GM21786 (cell line): ENCODE results near the gene FBXO45.
"Not testable (repeated sequence)": the region's sequence is repeated elsewhere in the genome, so short reads cannot be mapped to it uniquely, and the experiment has no call there.

ENCODE experiments used
- ATAC-seq: cut with Tn5 transposase; IDR thresholded peaks from one replicate; pipeline ENCODE4 v1.9.1; 2021; ENCODE audit not compliant: unreplicated experiment

Gene FBXO45, protein sequence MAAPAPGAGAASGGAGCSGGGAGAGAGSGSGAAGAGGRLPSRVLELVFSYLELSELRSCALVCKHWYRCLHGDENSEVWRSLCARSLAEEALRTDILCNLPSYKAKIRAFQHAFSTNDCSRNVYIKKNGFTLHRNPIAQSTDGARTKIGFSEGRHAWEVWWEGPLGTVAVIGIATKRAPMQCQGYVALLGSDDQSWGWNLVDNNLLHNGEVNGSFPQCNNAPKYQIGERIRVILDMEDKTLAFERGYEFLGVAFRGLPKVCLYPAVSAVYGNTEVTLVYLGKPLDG

DNA sequence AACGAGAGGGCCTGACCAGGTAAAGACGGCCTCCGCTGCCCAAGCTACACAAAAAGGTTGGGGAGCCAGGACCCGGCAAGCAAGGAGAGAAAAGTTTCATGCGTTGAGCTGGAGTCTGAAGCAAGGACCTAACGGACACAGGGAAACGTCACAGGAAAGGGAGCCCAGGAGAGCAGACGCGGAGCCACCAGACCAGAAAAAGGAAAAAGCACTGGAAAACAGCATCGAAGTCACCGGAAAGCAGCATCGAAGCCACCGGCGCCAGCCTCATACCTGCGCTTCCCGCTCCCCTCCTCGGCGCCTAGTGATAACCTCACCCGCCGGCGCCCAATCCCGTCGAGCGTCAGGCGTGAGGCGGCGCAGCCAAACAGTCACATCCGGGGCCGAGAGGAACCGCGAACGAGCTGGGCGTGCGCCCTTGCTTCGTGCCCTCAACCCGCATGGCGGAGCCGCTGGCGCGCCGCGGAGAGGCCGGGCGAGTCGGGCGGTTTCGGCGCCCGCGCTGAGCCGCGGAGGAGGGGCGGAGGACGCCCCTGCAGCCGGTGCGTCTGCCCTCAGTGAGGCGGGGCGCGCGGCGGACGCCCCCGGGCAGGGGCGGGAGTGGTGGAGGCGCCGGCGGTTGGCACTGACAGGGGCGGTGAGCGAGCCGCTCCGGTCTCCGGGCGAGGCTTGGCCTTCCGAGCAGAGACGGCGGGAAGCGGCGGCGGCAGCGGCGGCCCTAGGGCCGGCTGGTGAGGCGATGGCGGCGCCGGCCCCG lies at the start of gene FBXO45, which contains the start of gene WDR53:
TSS of gene FBXO45 (plus strand) at position 415 of the 757 bp plus-strand sequence. CDS start at position 740, 325 bp downstream.
TSS of gene WDR53 (minus strand) at position 309 of the 757 bp plus-strand sequence. CDS start 7,079 bp downstream, outside the sequence.
- peak; percentile 90 for ATAC-seq

DNA sequence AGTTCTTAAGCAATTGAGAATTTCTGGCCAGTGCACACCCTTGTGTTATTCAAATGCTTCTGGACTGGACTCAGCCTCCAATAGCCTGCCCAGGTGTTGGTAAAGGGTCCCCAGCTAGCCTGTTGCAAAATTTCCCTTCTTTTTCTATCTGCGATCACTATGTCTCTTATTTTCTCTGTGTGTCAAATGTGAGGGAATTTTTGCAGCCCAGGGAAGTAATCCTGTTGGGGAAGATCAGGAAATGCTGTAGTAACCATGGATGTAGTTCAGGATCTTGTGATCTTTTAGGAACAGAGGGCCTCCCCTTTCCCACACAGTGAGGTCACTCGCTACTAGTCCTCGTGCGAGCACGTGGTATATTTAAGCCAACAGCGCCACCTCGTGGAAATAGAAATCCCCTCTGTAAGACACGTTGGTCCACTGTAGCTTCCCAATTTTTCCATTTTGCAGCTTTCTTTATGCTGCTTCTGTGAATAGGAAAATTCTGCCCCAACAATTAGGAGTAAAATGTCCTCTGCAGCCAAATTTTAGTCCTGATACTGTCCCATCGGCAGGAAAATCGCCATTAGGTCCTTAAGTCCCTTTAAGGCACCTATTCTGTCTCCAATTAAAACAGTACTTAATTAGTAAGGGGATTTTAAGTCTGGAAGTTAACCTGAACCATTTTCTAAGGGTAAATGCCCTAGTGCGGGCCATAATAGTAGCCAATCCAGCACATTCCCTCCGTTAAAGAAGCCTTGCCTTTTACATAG lies 49.3 kb upstream of the FBXO45 start:
- no peak for ATAC-seq

DNA sequence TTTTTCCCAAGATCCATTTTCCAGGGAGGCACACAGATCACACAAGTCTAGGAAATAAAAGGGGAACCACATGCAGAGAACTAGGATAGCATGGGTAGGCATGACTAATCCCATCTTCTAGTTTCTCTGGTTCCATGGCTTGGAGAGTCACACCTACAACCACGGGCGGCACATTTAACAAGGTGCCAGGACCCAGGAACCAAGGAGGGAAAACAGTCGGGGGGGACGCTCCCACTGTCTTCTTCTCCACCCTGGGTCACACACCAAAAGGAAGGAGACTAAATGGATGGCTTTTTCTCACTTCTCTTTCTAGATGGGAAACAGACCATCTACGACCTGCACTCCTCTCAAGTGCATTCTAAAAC lies 48.8 kb upstream of the FBXO45 start:
- no peak for ATAC-seq

DNA sequence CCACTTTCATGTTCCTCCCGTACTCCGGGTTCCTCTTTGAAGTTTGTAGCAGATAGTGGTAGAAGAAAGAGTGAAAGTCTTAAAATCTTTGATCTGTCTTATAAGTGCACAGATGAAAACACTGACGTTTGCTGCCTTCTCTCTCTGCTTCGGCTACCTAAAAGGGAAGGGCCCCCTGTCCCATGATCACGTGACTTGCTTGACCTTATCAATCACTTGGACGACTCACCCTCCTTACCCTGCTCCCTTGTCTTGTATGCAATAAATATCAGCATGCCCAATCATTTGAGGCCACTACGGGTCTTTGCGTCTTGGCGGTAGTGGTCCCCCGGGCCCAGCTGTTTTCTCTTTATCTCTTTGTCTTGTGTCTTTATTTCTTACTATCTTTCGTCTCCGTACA lies 47.2 kb upstream of the FBXO45 start:
- not testable (repeated sequence) for ATAC-seq

DNA sequence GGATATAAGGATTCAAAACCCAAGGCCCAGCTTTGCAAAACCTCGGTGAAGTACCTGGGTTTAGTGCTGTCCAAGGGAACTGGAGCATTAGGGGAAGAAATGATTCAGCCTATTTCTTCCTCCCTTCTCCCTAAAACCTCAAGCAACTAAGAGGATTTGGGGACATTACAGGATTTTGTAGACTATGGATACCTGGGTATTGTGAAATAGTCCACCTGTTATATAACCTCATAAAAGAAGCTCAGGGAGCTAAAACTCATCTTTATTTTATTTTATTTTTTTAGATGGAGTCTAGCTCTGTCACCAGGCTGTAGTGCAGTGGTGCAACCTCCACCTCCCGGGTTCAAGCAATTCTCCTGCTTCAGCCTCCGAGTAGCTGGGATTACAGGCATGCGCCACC lies 44.6 kb upstream of the FBXO45 start:
- ATAC-seq = no peak

DNA sequence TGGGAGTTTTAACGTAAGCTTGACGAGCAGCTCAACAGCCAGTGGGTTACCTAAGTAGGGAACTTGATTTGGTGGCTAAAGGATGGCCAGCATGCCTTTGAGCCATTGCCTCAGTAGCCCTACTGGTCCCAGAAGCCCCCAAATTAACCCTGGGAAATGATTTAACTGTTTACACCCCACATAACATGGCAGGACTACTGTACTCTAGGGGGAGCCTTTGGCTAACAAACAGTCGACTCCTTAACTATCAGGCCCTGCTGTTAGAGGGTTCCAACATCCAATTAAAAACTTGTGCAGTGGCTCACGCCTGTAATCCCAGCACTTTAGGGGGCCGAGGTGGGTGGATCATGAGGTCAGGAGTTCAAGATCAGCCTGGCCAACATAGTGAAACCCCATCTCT lies 43.9 kb upstream of the FBXO45 start:
- ATAC-seq = no peak

DNA sequence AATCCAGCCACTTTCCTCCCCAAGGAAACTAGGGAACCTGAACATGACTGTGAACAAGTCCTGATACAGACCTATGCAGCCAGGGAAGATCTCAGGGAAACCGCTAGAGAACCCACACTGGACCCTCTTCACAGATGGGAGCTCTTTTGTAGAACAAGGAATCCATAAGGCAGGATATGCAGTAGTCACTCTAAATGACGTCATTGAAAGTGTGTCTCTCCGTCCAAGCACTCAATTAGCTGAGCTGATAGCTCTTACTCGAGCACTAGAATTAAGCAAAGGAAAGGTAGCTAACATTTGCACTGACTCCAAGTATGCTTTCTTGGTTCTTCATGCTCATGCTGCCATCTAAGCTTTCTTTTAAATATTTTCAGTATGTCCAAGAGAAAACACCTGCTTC lies 43.3 kb upstream of the FBXO45 start:
- no peak for ATAC-seq

DNA sequence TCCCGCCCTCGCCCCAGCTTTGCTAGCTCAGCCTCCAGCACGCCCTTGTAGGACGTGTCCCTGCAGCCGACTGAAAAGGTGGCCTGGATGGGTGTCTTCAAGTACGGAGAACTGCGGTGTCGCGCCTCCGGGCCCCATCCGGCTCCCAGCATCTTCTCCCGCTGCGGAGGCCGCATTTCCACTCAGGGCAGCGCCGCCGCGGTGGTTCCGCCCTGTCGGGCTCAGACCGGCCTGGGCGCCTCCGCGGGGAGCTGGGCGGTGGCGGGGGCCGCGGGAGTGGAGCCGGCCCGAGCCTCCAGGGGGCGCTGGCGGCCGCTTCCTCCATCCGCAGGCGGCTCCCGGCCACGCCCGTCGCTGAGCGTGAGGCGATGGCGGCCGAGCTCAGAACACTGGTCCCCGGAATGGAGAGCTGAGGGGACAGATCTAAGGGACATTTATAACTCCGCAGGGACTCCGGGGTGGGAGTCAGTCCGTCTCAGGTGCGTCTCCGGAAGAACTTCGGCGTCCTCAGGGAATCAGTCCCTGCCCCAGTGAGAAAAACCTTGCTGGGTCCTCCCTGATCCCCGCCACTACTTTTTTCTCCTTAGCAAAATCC lies 39.7 kb upstream of the FBXO45 start:
- ATAC-seq = peak; percentile 60

DNA sequence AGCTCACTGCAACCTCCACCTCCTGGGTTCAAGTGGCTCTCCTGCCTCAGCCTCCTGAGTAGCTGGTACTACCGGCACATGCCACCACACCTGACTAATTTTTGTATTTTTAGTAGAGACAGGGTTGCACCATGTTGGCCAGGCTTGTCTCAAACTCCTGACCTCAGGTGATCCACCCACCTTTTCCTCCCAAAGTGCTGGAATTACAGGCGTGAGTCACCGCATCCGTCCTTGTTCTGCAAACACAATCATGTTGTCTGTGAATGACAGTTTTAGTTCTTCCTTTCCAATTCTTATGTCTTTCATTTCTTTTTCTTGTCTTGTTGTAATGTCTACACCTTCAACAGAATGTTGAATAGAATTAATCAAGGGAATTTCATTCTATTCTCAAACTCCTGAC lies 37.0 kb upstream of the FBXO45 start:
- no peak for ATAC-seq

DNA sequence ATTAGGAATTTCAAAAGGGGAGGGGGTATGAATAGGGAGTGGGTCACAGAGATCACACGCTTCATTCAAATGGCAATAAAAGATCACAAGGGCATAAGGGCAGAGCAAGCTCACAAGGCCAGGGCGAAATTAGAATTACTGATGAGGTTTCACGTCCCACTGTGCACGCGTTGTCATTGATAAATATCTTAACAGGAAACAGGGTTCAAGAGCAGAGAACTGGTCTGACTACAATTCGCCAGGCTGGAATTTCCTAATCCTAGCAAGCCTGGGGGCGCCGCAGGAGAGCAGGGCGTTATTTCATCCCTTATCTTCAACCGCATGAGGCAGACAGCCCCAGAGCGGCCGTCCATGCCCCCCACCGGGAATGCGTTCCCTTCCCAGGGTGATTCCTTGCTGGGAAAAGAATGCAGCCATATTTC lies 35.2 kb upstream of the FBXO45 start:
- no peak for ATAC-seq

DNA sequence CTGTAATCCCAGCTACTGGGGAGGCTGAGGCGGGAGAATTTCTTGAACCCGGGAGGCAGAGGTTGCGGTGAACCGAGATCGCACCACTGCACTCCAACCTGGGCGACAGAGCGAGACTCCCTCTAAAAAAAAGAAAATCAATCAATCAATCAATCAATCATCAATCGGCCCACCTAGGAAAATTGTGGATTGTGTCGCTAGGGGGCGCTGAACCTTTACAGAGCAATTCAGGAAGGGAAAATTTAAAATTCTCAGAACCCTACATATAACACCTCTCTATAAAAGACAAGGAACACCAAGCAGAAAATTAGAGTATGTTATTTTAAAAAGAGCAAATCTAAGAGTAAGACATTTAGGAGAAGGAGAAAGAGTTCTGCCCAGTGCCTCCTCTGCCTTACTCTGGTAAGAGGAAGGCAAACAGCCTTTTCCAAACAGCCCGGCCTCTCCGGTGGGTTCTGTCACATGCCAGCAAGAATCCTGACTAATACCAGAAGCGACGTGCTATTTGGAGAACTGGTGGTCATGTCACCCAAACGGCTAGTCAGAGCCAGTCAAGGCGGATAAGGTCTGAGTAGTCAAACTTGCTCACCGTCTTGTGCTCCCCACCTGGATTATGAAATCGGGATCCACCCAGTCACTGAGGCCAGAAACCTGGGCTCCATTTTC lies 31.0 kb upstream of the FBXO45 start:
- ATAC-seq = no peak

DNA sequence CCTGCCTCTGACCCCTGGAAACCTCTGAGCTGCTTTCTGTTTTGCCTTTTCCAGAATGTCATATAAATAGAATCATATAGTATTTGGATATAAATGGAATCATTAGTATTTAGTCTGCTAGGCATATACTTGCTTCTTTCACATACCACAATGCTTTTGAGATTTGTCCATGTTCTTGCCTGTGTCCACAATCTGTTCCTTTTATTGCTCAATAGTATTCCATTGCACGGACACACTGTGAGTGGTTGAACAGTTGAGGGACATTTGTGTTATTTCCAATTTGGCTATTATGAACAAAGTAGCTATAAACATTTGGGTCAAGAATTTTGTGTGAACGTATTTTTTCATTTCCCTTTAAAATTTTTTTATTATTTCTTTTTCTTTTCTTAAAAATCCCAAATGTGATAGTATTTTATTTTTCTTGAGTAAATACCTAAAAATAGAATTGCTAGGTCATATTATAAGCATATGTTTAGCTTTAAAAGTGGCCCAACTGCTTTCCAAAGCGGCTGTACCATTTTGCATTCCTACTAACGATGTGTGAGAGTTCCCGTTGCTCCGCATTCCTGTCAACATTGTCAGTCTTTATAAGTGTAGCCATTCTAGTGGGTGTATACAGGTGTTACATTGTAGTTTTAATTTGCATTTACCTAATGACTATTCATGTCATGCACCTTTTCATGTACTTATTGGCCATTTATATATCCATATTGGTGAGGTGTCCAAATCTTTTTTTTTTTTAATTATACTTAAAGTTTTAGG lies 26.6 kb upstream of the FBXO45 start:
- no peak for ATAC-seq

DNA sequence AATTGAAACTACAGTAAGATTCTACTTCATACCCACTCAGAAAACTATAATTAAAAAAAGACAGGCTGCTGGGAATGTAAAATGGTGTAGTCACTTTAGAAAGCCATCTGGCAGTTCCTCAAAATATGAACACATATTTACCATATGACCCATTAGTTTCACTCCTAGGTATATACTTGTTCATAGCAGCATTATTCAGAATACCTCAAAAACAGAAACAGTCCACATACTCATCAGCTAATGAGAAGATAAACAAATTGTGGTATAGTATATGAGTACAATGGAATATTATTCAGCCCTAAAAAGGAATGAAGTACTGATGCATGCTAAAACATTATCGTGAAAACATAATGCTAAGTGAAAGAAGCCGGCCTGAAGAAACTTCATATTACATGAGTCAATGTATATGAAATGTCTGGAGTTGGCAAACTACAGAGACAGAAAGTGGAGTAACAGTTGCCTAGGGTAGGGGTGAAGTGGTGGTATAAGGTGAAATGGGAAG lies 23.9 kb upstream of the FBXO45 start:
- ATAC-seq = no peak

DNA sequence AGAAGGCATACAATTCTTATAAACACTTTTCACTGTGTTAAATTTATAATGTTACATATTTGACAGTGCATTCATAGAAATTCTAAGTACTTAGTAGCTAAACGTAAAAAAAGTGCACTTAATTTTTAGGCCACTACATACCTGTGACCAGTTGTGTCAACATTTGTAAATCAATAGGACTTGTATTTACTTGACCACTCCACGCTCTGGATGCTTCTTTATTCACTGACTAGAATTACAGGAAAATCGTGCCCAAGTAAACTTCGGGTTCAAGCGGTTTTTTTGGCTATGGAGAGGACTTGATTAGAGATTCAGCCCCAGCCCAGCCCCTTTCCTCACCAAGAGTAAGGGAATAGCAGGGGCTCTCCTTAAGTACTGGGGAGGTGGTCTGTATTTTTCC lies 21.9 kb upstream of the FBXO45 start:
- no peak for ATAC-seq

DNA sequence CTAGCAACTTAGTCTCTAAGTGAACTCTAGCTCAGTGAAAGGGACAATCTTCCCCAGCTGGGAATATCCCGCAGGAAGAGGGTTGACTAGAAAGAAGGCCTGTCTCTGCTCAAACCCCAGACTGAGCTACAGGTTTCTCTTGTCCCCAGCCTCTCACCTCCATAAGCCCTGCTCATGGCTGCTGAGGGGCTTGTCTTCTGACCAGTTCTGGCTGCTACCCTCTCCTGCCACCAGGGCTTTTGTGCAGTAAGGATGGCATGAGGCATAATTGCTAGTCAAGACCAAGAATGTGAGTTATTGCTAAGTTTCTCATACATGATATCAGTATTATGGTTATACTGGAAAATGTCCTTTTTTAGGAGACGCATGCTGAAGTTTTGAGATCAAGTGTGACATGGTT lies 21.4 kb upstream of the FBXO45 start:
- ATAC-seq = no peak

DNA sequence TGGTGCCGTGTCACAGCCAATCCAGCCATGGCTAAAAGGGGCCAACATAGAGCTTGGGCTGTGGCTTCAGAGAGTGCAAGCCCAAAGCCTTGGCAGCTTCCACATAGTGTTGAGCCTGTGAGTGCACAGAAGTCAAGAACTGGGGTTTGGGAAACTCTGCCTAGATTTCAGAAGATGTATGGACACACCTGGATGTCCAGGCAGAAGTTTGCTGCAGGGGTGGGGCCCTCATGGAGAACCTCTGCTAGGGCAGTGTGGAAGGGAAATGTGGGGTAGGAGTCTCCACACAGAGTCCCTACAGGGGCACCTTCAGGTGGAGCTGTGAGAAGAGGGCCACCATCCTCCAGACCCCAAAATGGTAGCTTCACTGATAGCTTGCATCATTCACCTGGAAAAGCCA lies 19.1 kb upstream of the FBXO45 start:
- ATAC-seq = not testable (repeated sequence)

DNA sequence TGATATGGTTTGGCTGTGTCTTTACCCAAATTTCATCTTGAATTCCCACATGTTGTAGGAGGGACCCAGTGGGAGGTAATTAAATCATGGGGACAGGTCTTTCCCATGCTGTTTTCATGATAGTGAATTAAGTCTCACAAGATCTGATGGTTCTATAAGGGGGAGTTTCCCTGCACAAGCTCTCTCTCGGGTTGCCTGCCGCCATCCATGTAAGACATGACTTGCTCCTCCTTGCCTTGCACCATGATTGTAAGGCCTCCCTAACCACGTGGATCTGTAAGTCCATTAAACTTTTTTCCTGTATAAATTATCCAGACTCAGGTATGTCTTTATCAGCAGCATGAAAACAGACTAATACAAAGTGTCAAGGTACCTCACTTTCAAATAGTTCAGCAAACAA lies 18.3 kb upstream of the FBXO45 start:
- ATAC-seq = not testable (repeated sequence)

DNA sequence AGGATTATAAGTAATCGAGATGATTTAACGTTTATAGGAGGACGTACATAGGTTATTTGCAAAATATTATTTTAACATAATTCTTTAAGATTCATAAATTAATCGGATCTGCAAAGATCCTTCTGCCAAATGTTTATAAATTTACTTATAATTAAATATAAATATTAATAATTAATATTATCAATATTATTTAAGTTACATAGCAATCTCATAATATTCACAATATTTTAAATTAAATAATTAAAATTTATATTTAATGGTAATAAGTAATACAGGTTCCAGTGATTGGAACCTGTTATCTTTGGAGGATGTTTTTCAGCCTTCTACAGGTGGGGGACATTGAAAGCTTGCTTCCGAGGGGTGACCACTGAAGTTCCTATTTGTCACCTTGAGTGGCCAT lies 16.2 kb upstream of the FBXO45 start:
- ATAC-seq = no peak

DNA sequence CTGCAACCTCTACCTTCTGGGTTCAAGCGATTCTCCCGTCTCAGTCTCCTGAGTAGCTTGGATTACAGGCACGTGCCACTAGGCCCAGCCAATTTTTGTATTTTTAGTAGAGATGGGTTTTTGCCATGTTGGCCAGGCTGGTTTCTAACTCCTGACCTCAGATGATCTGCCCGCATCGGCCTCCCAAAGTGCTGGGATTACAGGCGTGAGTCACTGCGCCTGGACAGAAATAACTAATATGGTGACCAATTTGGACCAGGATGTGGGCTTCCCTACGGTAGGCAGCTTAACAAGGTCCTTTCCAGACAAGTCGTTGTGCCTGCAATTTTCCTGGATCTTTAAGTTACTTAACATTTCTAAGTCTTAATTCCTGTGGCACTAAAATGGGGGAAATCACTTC lies 14.9 kb upstream of the FBXO45 start:
- no peak for ATAC-seq

DNA sequence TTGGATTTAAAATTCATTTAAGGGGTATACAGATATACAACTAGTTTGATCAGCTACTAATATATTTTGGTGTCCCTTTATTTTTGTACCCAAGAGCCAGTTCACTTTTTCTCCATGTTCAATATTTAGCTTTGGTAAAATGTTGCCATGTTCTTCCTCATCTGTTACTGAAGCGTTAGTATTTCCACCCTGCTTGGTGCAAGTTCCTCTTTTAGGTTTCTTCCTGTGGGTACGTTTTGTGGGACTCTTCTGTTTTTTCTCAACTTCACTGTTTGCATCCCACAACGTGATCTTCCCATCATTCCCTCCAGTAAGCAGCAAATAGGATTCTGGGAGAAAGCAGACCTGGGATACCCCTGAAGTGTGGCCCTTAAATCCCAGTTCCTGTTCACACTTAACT lies 14.3 kb upstream of the FBXO45 start:
- no peak for ATAC-seq
